Mammary epithelial cell (primary cell): ENCODE data around the gene DTL.

Source experiments
- EZH2 ChIP-seq: IDR thresholded peaks from 2 replicates; pipeline ENCODE4 v1.6.1; 2012; ENCODE audit warnings: low read length, inconsistent platforms, borderline replicate concordance
- TF ChIP-seq, protein P1 (sequence below), 2 donors: IDR thresholded peaks in 1 of 2; conservative IDR thresholded peaks in 1 of 2; 2 replicates each; pipeline ENCODE4 v1.5.1; 2011 to 2012; ENCODE audit warnings: inconsistent platforms in 2 of 2, low read length in 2 of 2, mild to moderate bottlenecking in 2 of 2, control low read depth in 1 of 2, low read depth in 1 of 2; ENCODE audit not compliant: insufficient read depth in 1 of 2; ENCODE audit errors: extremely low read depth in 1 of 2

GRCh38 chr1:212089560-212090163 is 54.1 kb downstream of the DTL start:
- TF ChIP-seq, protein P1, sequence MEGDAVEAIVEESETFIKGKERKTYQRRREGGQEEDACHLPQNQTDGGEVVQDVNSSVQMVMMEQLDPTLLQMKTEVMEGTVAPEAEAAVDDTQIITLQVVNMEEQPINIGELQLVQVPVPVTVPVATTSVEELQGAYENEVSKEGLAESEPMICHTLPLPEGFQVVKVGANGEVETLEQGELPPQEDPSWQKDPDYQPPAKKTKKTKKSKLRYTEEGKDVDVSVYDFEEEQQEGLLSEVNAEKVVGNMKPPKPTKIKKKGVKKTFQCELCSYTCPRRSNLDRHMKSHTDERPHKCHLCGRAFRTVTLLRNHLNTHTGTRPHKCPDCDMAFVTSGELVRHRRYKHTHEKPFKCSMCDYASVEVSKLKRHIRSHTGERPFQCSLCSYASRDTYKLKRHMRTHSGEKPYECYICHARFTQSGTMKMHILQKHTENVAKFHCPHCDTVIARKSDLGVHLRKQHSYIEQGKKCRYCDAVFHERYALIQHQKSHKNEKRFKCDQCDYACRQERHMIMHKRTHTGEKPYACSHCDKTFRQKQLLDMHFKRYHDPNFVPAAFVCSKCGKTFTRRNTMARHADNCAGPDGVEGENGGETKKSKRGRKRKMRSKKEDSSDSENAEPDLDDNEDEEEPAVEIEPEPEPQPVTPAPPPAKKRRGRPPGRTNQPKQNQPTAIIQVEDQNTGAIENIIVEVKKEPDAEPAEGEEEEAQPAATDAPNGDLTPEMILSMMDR (conservative IDR thresholded peaks at IDR 0.05 in 1 of 2, IDR thresholded peaks at IDR 0.05 in 1 of 2; ENCODE audit: extremely low read depth in 1 of 2, insufficient read depth in 1 of 2, low read depth in 1 of 2, low read length in 2 of 2): no peak
- TF ChIP-seq EZH2: no peak
